ENCODE results near the gene DYNC2I2. TPM values are rescaled to one million over a fixed set of nuclear protein-coding genes. Genes with fewer than 3 reads are reported as not detected.

The DYNC2I2 gene
- total and polyA plus RNA-seq, 2 experiments from 2014 or later, result 58.8 to 93.1 TPM

- Histone ChIP-seq H3K4me3 (peak overlapping the region; percentile 94), H3K9ac (peak overlapping the region; percentile 86), H3K27ac (peak overlapping the region; percentile 29), H3K79me2 (ENCODE audit: insufficient read depth) (peaks cover 74% of the 10 kb centered on the region), H3K9me3 (ENCODE audit: low read depth) (no peaks in the 10 kb centered on the region), H3K9me2 (ENCODE audit: insufficient read depth) (no peaks in the 10 kb centered on the region), H3K4me1 (ENCODE audit: insufficient read depth) (peaks cover 17% of the 10 kb centered on the region), H3K27me3 (replicated peaks; ENCODE audit: insufficient read depth) (no peaks in the 10 kb centered on the region), H4K20me1 (ENCODE audit: insufficient read depth) (peaks cover 16% of the 10 kb centered on the region), H3K36me3 (ENCODE audit: low read depth) (peaks cover 36% of the 10 kb centered on the region), H3F3A (ENCODE audit: insufficient read depth) (peaks cover 26% of the 10 kb centered on the region), H3K4me2 (ENCODE audit: unreplicated experiment) (peak overlapping the region; percentile 96), H2AFZ (no peak overlapping the region)
- peak; percentile 74 for DNase-seq
- WGBS, 2 experiments (ENCODE audit: low coverage in 1 of 2, low lambda C conversion rate in 2 of 2, missing lambda C conversion rate in 2 of 2), result 1% methylated on average over 38 to 68 of the region's 83 CpGs
- in situ Hi-C loops (cut with MboI), result no loop called here
- TF ChIP-seq EZH2 (IDR thresholded peaks at IDR 0.05; ENCODE audit: insufficient read depth, poor library complexity, severe bottlenecking) (no peak), EZH2phosphoT487 (IDR thresholded peaks at IDR 0.05; ENCODE audit: insufficient read depth, low read depth) (no peak)
Observed at GRCh38 chr9:128689820-128690683, 33.4 kb upstream of the DYNC2I2 start.

DNA sequence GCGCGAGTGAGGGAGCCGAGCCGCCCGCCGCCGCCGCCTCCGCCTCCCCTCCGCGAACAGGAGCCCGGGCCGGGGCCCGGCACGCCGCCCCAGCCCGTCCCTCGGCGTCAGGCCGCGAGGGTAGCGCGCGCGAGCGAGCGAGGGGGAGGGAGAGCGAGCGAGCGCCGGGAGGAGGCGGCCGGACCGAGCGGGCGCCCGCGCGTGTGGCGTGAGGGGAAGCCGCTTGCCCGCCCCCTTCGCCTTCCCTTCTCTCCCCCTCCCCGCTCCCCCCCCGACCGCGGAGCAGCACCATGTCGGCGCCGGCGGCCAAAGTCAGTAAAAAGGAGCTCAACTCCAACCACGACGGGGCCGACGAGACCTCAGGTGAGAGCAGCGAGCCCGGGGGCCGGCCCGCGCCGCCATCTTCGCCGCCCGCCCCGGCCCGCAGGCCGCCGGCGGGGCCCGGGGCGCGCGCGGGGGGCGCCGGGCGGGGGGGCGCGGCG, 32.7 kb upstream of the DYNC2I2 start:
- Histone ChIP-seq H3K9ac (peak overlapping the region; percentile 87), H3K79me2 (ENCODE audit: insufficient read depth) (peaks cover 74% of the 10 kb centered on the region), H3K4me1 (ENCODE audit: insufficient read depth) (peaks cover 21% of the 10 kb centered on the region), H3K4me2 (ENCODE audit: unreplicated experiment) (no peak overlapping the region), H3K4me3 (peak overlapping the region; percentile 77), H4K20me1 (ENCODE audit: insufficient read depth) (peaks cover 16% of the 10 kb centered on the region), H3K9me3 (ENCODE audit: low read depth) (no peaks in the 10 kb centered on the region), H3K9me2 (ENCODE audit: insufficient read depth) (no peaks in the 10 kb centered on the region), H2AFZ (peak overlapping the region; percentile 8; the same call in 1 of the 2 replicates), H3K36me3 (ENCODE audit: low read depth) (peaks cover 34% of the 10 kb centered on the region), H3K27me3 (replicated peaks; ENCODE audit: insufficient read depth) (no peaks in the 10 kb centered on the region), H3F3A (ENCODE audit: insufficient read depth) (peaks cover 26% of the 10 kb centered on the region), H3K27ac (peak overlapping the region; percentile 63)
- no peak for TF ChIP-seq EZH2 (IDR thresholded peaks at IDR 0.05; ENCODE audit: insufficient read depth, poor library complexity, severe bottlenecking)
- TF ChIP-seq EZH2phosphoT487 (IDR thresholded peaks at IDR 0.05; ENCODE audit: insufficient read depth, low read depth), result no peak
- no peak for DNase-seq
- in situ Hi-C loops (cut with MboI), result no loop called here
- 1 to 2% methylated on average over 20 to 61 of the region's 80 CpGs for WGBS, 2 experiments (ENCODE audit: low coverage in 1 of 2, low lambda C conversion rate in 2 of 2, missing lambda C conversion rate in 2 of 2)

GRCh38 chr9:128688501-128689292, 32.0 kb upstream of the DYNC2I2 start, which contains the start of gene SET:
Gene SET (plus strand): TSS chr9:128689222. CDS start chr9:128689583, 361 bp downstream.
- Histone ChIP-seq H3K9me3 (ENCODE audit: low read depth) (no peaks in the 10 kb centered on the region), H3F3A (ENCODE audit: insufficient read depth) (peaks cover 19% of the 10 kb centered on the region), H3K4me2 (ENCODE audit: unreplicated experiment) (peak within 1 kb of the TSS; percentile 96), H3K79me2 (ENCODE audit: insufficient read depth) (peaks cover 68% of the 10 kb centered on the region), H3K4me3 (peak within 1 kb of the TSS; percentile 94), H3K4me1 (ENCODE audit: insufficient read depth) (peaks cover 21% of the 10 kb centered on the region), H3K9me2 (ENCODE audit: insufficient read depth) (no peaks in the 10 kb centered on the region), H3K27me3 (replicated peaks; ENCODE audit: insufficient read depth) (no peaks in the 10 kb centered on the region), H3K36me3 (ENCODE audit: low read depth) (peaks cover 28% of the 10 kb centered on the region), H4K20me1 (ENCODE audit: insufficient read depth) (peaks cover 16% of the 10 kb centered on the region), H2AFZ (peak within 1 kb of the TSS; percentile 93), H3K9ac (peak within 1 kb of the TSS; percentile 87), H3K27ac (peak within 1 kb of the TSS; percentile 83)
- 13 to 15% methylated on average over 28 to 35 of the region's 93 CpGs for WGBS, 2 experiments (ENCODE audit: low coverage in 1 of 2, low lambda C conversion rate in 2 of 2, missing lambda C conversion rate in 2 of 2)
- TF ChIP-seq EZH2 (IDR thresholded peaks at IDR 0.05; ENCODE audit: insufficient read depth, poor library complexity, severe bottlenecking) (no peak), EZH2phosphoT487 (IDR thresholded peaks at IDR 0.05; ENCODE audit: insufficient read depth, low read depth) (no peak)
- peak; percentile 97 for DNase-seq
- in situ Hi-C loops (cut with MboI), result no loop called here

- no peak overlapping the region for H2AFZ ChIP-seq
- H3K4me3 ChIP-seq, result no peak overlapping the region
- no peaks in the 10 kb centered on the region for H3K27me3 ChIP-seq (replicated peaks; ENCODE audit: insufficient read depth)
- H3K9me2 ChIP-seq (ENCODE audit: insufficient read depth), result no peaks in the 10 kb centered on the region
- H3K36me3 ChIP-seq (ENCODE audit: low read depth), result peaks cover 15% of the 10 kb centered on the region
- H4K20me1 ChIP-seq (ENCODE audit: insufficient read depth), result peaks cover 16% of the 10 kb centered on the region
- H3K27ac ChIP-seq, result no peak overlapping the region
- TF ChIP-seq EZH2 (IDR thresholded peaks at IDR 0.05; ENCODE audit: insufficient read depth, poor library complexity, severe bottlenecking), result no peak
- TF ChIP-seq EZH2phosphoT487 (IDR thresholded peaks at IDR 0.05; ENCODE audit: insufficient read depth, low read depth), result no peak
- H3K4me2 ChIP-seq (ENCODE audit: unreplicated experiment), result no peak overlapping the region
- no peaks in the 10 kb centered on the region for H3K9me3 ChIP-seq (ENCODE audit: low read depth)
- H3K79me2 ChIP-seq (ENCODE audit: insufficient read depth), result peaks cover 56% of the 10 kb centered on the region
- H3K4me1 ChIP-seq (ENCODE audit: insufficient read depth), result peaks cover 25% of the 10 kb centered on the region
- H3F3A ChIP-seq (ENCODE audit: insufficient read depth), result peaks cover 7% of the 10 kb centered on the region
- WGBS, 2 experiments (ENCODE audit: low coverage in 1 of 2, low lambda C conversion rate in 2 of 2, missing lambda C conversion rate in 2 of 2), result 91 to 96% methylated on average over 4 of the region's 4 CpGs
- DNase-seq, result no peak
- H3K9ac ChIP-seq, result no peak overlapping the region
- in situ Hi-C loops (cut with MboI), result no loop called here
Observed at GRCh38 chr9:128687453-128687852, 30.8 kb upstream of the DYNC2I2 start.
